CD4-positive, alpha-beta T cell treated with Interleukin-4 for 4 hours (primary cell): ENCODE measurements around the gene SIDT2.

ENCODE experiments used
- DNase-seq: peaks from one replicate; pipeline ENCODE4 v3.0.0-alpha.2; 2020

SIDT2 gene

DNA sequence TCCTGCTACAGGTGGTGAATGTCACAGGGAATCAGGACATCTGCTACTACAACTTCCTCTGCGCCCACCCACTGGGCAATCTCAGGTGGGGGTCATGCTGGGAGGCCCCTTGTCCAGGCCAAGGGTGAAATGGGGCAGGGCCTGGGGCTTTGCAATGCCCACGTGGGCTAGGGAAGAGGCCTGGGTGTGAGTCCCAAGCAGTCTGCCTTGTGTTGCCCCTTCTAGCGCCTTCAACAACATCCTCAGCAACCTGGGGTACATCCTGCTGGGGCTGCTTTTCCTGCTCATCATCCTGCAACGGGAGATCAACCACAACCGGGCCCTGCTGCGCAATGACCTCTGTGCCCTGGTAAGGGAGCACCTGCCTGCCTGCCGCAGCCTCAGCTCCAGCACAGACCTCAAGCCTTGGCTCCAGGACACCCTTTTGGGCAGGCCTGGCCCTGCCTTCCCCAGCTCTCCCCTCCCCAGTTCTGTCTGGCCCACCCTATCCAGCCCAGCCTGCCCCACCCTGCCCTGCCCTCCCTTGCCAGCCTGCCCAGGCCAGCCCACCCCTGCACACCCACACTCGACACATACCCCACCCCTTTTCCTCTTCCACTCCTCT is 11.5 kb downstream of the SIDT2 start:
- DNase-seq: no peak

- DNase-seq: no peak
These were observed 13.3 kb downstream of the SIDT2 start for GRCh38 chr11:117191680-117192400.

DNA sequence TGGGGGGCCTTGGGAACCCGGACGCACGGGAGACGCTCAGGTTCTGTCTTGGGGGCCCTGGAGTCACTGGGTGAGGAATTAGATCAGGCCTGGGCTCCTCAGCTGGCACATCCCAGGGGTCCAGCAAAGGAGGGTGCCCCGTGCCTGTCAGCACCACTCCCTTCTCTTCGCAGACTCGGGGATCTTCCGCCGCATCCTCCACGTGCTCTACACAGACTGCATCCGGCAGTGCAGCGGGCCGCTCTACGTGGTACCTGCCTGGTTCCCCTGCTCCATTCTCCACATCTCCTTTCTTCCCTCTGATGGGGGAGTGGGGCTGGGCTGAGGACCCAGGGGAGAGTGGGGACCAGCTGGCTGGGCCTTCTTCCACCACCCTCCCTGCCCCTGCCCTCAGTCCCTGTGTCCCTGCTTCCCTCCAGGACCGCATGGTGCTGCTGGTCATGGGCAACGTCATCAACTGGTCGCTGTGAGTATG is 13.9 kb downstream of the SIDT2 start:
- no peak for DNase-seq

GRCh38 chr11:117193130-117194020 is 14.8 kb downstream of the SIDT2 start:
- DNase-seq: no peak

DNA sequence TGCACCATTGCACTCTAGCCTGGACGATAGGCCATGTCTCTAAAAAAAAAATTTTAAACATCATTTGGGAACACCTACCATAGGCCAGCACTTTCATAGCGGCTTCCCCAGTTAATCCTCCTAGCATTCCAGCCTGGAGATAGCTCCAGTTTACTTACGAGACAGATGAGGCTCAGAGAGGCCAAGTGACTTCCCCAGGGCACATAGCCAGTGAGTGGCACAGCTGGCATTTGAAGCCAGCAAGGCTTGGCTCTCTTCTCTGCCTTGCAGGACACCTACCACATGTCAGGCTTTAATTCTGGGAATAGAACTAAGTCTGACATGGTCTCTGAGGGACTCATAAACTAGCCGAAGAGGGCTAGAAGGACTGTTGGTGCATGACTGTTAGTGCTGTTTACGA is 15.7 kb downstream of the SIDT2 start:
- no peak for DNase-seq

GRCh38 chr11:117195258-117195657 is 16.7 kb downstream of the SIDT2 start:
- no peak for DNase-seq

- no peak for DNase-seq
These were observed 17.2 kb downstream of the SIDT2 start for GRCh38 chr11:117195761-117196160.

DNA sequence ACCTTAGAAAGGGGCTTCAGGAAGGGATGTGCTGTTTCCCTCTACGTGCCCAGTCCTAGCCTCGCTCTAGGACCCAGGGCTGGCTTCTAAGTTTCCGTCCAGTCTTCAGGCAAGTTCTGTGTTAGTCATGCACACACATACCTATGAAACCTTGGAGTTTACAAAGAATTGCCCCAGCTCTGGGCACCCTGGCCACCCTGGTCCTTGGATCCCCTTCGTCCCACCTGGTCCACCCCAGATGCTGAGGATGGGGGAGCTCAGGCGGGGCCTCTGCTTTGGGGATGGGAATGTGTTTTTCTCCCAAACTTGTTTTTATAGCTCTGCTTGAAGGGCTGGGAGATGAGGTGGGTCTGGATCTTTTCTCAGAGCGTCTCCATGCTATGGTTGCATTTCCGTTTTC is 18.5 kb downstream of the SIDT2 start:
- DNase-seq: no peak

DNA sequence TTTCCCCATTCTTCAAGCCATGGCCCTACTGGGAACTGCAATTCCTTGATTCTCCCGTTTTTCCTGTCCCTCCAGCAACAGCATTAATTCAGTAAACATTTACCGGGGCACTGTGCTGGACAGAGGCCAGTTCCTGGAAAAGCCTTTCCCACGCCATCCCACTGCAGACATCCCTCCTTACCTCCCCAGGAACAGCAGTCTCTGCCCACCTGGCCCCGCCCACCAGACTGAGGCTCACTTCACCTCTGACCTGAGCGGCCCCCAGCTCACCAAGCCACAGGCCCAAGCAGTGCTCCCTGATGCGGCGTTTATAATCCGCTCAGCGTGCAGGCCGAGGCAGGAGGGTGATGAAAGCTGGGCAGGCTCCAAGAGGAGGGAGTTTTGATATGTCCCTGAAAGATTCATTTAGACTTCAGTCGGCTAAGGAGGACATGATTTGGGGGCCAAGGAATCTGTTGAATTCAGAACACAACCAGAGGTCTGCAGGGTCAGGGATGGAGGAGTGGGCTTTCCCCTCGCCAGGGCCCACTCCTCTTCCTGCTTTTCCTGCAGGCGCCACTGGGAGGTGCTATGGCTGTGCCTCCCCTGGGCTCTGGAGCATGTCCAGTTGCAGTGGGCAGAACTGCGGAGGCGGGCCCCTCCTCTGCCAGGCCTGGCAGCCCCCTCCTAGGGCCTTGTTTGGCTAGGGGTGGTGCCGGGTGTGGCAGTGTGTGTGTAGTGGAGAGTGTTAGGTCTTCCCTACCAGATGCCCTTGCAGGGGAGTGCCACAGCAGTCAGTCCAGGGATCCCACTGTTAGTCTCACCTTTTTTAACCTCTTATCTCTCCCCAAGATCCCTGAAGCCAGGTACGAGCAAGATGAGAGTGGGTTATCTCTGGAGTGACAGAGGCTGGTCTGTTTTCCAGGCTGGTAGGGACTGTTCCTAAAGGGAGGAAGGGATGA is 19.2 kb downstream of the SIDT2 start:
- no peak for DNase-seq

DNA sequence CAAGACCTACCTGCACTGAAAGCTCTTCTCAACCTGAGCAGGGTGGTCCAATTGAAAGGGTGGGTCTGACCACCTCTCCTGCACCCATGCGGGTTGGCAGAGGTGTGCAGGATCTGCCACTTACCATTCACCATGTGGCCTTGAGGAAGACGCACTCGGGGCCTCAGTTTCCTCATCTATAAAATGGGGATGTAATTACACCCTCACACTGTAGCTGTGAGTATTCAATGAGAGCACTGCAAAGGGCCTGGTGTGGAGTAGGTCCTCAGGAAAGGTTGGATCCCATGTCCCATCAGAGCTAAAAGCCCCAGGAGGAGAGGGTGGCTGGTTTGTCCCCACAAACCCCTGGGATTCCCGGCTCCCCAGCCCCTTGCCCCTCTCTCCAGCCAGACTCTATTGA is 20.1 kb downstream of the SIDT2 start:
- no peak for DNase-seq

DNA sequence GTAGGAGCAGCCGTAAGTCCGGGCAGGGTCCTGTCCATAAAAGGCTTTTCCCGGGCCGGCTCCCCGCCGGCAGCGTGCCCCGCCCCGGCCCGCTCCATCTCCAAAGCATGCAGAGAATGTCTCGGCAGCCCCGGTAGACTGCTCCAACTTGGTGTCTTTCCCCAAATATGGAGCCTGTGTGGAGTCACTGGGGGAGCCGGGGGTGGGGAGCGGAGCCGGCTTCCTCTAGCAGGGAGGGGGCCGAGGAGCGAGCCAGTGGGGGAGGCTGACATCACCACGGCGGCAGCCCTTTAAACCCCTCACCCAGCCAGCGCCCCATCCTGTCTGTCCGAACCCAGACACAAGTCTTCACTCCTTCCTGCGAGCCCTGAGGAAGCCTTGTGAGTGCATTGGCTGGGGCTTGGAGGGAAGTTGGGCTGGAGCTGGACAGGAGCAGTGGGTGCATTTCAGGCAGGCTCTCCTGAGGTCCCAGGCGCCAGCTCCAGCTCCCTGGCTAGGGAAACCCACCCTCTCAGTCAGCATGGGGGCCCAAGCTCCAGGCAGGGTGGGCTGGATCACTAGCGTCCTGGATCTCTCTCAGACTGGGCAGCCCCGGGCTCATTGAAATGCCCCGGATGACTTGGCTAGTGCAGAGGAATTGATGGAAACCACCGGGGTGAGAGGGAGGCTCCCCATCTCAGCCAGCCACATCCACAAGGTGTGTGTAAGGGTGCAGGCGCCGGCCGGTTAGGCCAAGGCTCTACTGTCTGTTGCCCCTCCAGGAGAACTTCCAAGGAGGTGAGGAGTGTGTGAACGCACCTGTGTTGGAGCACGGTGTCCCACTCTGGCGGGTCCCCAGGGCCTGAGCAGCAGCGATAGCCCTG is 20.7 kb downstream of the SIDT2 start, which contains the start of gene TAGLN:
TAGLN (plus strand) TSS at position 318 of the 863 bp plus-strand sequence. CDS start 3,644 bp downstream, outside the sequence.
- DNase-seq: no peak

DNA sequence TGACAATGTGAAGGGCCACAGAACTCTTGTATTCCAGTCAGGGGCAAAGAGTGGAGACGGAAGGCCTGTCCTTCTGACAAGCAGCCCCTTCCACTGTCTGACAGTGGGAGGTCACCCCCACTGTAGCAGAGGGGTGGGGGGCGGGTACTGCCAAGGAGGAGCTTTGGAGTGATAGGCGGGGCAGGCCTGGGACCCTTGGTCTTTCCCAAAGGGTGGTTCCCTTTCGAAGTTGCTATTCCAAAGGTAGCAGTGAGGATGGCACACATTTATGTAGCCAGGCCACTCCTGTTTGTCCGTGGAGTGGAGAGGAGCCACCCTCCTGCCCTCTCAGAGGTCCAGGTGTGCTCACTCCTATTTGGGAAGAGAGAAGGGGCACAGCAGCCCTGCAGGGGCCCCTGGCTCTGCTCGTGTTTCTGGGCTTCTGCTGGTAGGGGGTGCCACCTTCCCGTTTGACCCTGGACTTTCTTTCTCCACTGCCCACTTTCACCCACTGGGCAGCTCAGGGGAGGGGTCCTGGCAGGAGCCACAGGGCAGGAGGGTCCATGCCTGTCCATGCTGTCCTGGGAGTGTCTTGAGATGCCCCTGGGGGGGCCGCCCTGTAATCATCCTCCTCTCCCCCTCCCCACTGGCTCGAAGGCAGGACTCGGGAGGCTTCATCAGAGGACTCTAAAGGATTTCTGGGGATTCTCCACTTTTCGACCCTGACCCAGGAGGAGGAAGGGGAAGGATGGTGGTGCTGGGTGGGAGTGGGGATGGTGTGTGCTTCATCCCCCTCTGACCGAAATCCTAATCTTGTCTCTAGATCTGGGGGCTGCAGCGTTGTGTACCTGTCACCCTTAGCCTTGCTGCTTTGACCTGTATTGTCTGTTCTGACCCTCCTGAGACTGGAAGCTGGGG is 21.6 kb downstream of the SIDT2 start:
- no peak for DNase-seq

DNA sequence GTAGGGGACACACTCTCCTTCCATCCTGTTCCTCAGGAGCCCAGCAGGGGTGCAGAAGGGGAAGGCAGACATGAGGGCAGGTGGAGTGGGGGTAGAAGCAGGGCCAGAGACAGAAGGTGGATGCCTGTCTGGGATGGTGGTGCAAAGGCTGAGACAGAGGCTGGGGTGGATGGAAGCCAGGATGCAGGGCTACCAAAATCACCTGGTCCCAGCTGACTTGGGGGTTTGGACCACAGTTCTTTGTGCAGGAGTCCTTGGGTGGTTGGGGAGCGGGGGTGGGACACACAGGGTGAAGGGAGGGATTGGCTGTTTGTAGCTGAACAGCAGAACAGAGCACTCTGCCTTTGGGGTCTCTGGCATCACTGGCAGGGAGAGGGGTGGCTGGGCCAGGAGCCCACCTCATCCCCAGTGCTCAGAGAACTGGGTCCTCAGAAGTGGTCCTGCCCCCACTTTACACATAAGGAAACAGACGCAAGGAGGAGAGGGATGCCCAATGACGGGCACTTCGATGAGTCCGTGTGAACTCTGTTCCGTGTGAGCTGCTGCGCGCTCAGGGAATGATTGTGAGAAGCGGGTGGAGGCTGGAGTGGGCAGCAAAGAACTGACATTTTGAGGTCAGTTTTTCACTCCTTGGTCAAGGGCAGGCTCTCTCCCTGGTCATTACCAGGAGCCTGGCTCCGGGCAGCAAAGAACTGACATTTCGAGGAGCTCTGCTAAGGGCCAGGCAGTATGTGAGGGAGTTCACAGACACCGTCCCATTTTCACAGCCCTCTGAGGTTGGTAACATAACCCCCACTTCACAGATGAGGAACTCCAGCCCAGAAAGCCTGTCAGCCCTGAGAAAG is 22.5 kb downstream of the SIDT2 start:
- no peak for DNase-seq

- no peak for DNase-seq
These were observed 23.2 kb downstream of the SIDT2 start for GRCh38 chr11:117201658-117202305.

GRCh38 chr11:117202386-117203068 is 24.0 kb downstream of the SIDT2 start:
- DNase-seq: no peak

- DNase-seq: no peak
These were observed 24.5 kb downstream of the SIDT2 start for GRCh38 chr11:117203069-117203407.

GRCh38 chr11:117204283-117205080 is 25.9 kb downstream of the SIDT2 start:
- DNase-seq: no peak
